ENCODE measurements around the gene SAMMSON.

Gene SAMMSON

GRCh38 chr3:70067860-70068521 is 68.5 kb downstream of the SAMMSON start:
- H3K9me3 ChIP-seq (replicated peaks; ENCODE audit: low read length): no peaks in the 10 kb centered on the region
- no peaks in the 10 kb centered on the region for H3K36me3 ChIP-seq (ENCODE audit: insufficient read depth, low read length)
- no peak overlapping the region for H3K4me3 ChIP-seq (ENCODE audit: low read length)
- no peak overlapping the region for H3K4me2 ChIP-seq (ENCODE audit: low read length)
- peaks cover 58% of the 10 kb centered on the region for H3K27me3 ChIP-seq (ENCODE audit: control insufficient read depth, insufficient read depth, low read length)
- H3K9ac ChIP-seq (ENCODE audit: low read depth, low read length): no peak overlapping the region
- H3K4me1 ChIP-seq (ENCODE audit: control insufficient read depth, insufficient read depth, low read length): no peaks in the 10 kb centered on the region

- Histone ChIP-seq H3K4me1 (ENCODE audit: control insufficient read depth, insufficient read depth, low read length) (no peaks in the 10 kb centered on the region), H3K4me3 (ENCODE audit: low read length) (no peak overlapping the region), H3K36me3 (ENCODE audit: insufficient read depth, low read length) (no peaks in the 10 kb centered on the region), H3K4me2 (ENCODE audit: low read length) (no peak overlapping the region), H3K9ac (ENCODE audit: low read depth, low read length) (no peak overlapping the region), H3K27me3 (ENCODE audit: control insufficient read depth, insufficient read depth, low read length) (peaks cover 54% of the 10 kb centered on the region), H3K9me3 (replicated peaks; ENCODE audit: low read length) (no peaks in the 10 kb centered on the region)
These were observed 70.0 kb downstream of the SAMMSON start for GRCh38 chr3:70069557-70069956.

GRCh38 chr3:70071138-70071537 is 71.6 kb downstream of the SAMMSON start:
- no peak overlapping the region for H3K4me2 ChIP-seq (ENCODE audit: low read length)
- no peaks in the 10 kb centered on the region for H3K4me1 ChIP-seq (ENCODE audit: control insufficient read depth, insufficient read depth, low read length)
- H3K4me3 ChIP-seq (ENCODE audit: low read length): no peak overlapping the region
- no peak overlapping the region for H3K9ac ChIP-seq (ENCODE audit: low read depth, low read length)
- no peaks in the 10 kb centered on the region for H3K9me3 ChIP-seq (replicated peaks; ENCODE audit: low read length)
- H3K27me3 ChIP-seq (ENCODE audit: control insufficient read depth, insufficient read depth, low read length): peaks cover 51% of the 10 kb centered on the region
- H3K36me3 ChIP-seq (ENCODE audit: insufficient read depth, low read length): no peaks in the 10 kb centered on the region

- no peak overlapping the region for H3K9ac ChIP-seq (ENCODE audit: low read depth, low read length)
- no peak overlapping the region for H3K4me2 ChIP-seq (ENCODE audit: low read length)
- no peaks in the 10 kb centered on the region for H3K4me1 ChIP-seq (ENCODE audit: control insufficient read depth, insufficient read depth, low read length)
- peaks cover 50% of the 10 kb centered on the region for H3K27me3 ChIP-seq (ENCODE audit: control insufficient read depth, insufficient read depth, low read length)
- H3K4me3 ChIP-seq (ENCODE audit: low read length): no peak overlapping the region
- no peaks in the 10 kb centered on the region for H3K36me3 ChIP-seq (ENCODE audit: insufficient read depth, low read length)
- no peaks in the 10 kb centered on the region for H3K9me3 ChIP-seq (replicated peaks; ENCODE audit: low read length)
These were observed 72.6 kb downstream of the SAMMSON start for GRCh38 chr3:70072180-70072579.

- no peaks in the 10 kb centered on the region for H3K4me1 ChIP-seq (ENCODE audit: control insufficient read depth, insufficient read depth, low read length)
- peaks cover 45% of the 10 kb centered on the region for H3K27me3 ChIP-seq (ENCODE audit: control insufficient read depth, insufficient read depth, low read length)
- H3K36me3 ChIP-seq (ENCODE audit: insufficient read depth, low read length): no peaks in the 10 kb centered on the region
- H3K4me3 ChIP-seq (ENCODE audit: low read length): no peak overlapping the region
- H3K9me3 ChIP-seq (replicated peaks; ENCODE audit: low read length): no peaks in the 10 kb centered on the region
- H3K9ac ChIP-seq (ENCODE audit: low read depth, low read length): no peak overlapping the region
- no peak overlapping the region for H3K4me2 ChIP-seq (ENCODE audit: low read length)
These were observed 73.2 kb downstream of the SAMMSON start for GRCh38 chr3:70072754-70073153.

- Histone ChIP-seq H3K36me3 (ENCODE audit: insufficient read depth, low read length) (no peaks in the 10 kb centered on the region), H3K9ac (ENCODE audit: low read depth, low read length) (no peak overlapping the region), H3K27me3 (ENCODE audit: control insufficient read depth, insufficient read depth, low read length) (peaks cover 34% of the 10 kb centered on the region), H3K4me2 (ENCODE audit: low read length) (no peak overlapping the region), H3K9me3 (replicated peaks; ENCODE audit: low read length) (no peaks in the 10 kb centered on the region), H3K4me3 (ENCODE audit: low read length) (no peak overlapping the region), H3K4me1 (ENCODE audit: control insufficient read depth, insufficient read depth, low read length) (no peaks in the 10 kb centered on the region)
These were observed 75.6 kb downstream of the SAMMSON start for GRCh38 chr3:70075101-70075500.

- no peak overlapping the region for H3K4me2 ChIP-seq (ENCODE audit: low read length)
- H3K4me3 ChIP-seq (ENCODE audit: low read length): no peak overlapping the region
- H3K27me3 ChIP-seq (ENCODE audit: control insufficient read depth, insufficient read depth, low read length): peaks cover 34% of the 10 kb centered on the region
- H3K9me3 ChIP-seq (replicated peaks; ENCODE audit: low read length): no peaks in the 10 kb centered on the region
- H3K4me1 ChIP-seq (ENCODE audit: control insufficient read depth, insufficient read depth, low read length): no peaks in the 10 kb centered on the region
- H3K36me3 ChIP-seq (ENCODE audit: insufficient read depth, low read length): no peaks in the 10 kb centered on the region
- H3K9ac ChIP-seq (ENCODE audit: low read depth, low read length): no peak overlapping the region
These were observed 76.9 kb downstream of the SAMMSON start for GRCh38 chr3:70076396-70076795.

GRCh38 chr3:70078778-70079177 is 79.2 kb downstream of the SAMMSON start:
- Histone ChIP-seq H3K4me1 (ENCODE audit: control insufficient read depth, insufficient read depth, low read length) (no peaks in the 10 kb centered on the region), H3K27me3 (ENCODE audit: control insufficient read depth, insufficient read depth, low read length) (peaks cover 26% of the 10 kb centered on the region), H3K36me3 (ENCODE audit: insufficient read depth, low read length) (no peaks in the 10 kb centered on the region), H3K9me3 (replicated peaks; ENCODE audit: low read length) (no peaks in the 10 kb centered on the region), H3K4me2 (ENCODE audit: low read length) (no peak overlapping the region), H3K9ac (ENCODE audit: low read depth, low read length) (no peak overlapping the region), H3K4me3 (ENCODE audit: low read length) (no peak overlapping the region)

- peaks cover 24% of the 10 kb centered on the region for H3K27me3 ChIP-seq (ENCODE audit: control insufficient read depth, insufficient read depth, low read length)
- H3K4me1 ChIP-seq (ENCODE audit: control insufficient read depth, insufficient read depth, low read length): no peaks in the 10 kb centered on the region
- no peak overlapping the region for H3K4me3 ChIP-seq (ENCODE audit: low read length)
- no peak overlapping the region for H3K4me2 ChIP-seq (ENCODE audit: low read length)
- H3K36me3 ChIP-seq (ENCODE audit: insufficient read depth, low read length): no peaks in the 10 kb centered on the region
- H3K9ac ChIP-seq (ENCODE audit: low read depth, low read length): no peak overlapping the region
- H3K9me3 ChIP-seq (replicated peaks; ENCODE audit: low read length): no peaks in the 10 kb centered on the region
These were observed 86.1 kb downstream of the SAMMSON start for GRCh38 chr3:70085613-70086012.

GRCh38 chr3:70086336-70086735 is 86.8 kb downstream of the SAMMSON start:
- Histone ChIP-seq H3K4me2 (ENCODE audit: low read length) (no peak overlapping the region), H3K4me1 (ENCODE audit: control insufficient read depth, insufficient read depth, low read length) (no peaks in the 10 kb centered on the region), H3K4me3 (ENCODE audit: low read length) (no peak overlapping the region), H3K36me3 (ENCODE audit: insufficient read depth, low read length) (no peaks in the 10 kb centered on the region), H3K27me3 (ENCODE audit: control insufficient read depth, insufficient read depth, low read length) (peaks cover 28% of the 10 kb centered on the region), H3K9ac (ENCODE audit: low read depth, low read length) (no peak overlapping the region), H3K9me3 (replicated peaks; ENCODE audit: low read length) (no peaks in the 10 kb centered on the region)

- H3K9ac ChIP-seq (ENCODE audit: low read depth, low read length): no peak overlapping the region
- H3K36me3 ChIP-seq (ENCODE audit: insufficient read depth, low read length): no peaks in the 10 kb centered on the region
- no peak overlapping the region for H3K4me2 ChIP-seq (ENCODE audit: low read length)
- no peaks in the 10 kb centered on the region for H3K4me1 ChIP-seq (ENCODE audit: control insufficient read depth, insufficient read depth, low read length)
- H3K27me3 ChIP-seq (ENCODE audit: control insufficient read depth, insufficient read depth, low read length): peaks cover 23% of the 10 kb centered on the region
- H3K4me3 ChIP-seq (ENCODE audit: low read length): no peak overlapping the region
- H3K9me3 ChIP-seq (replicated peaks; ENCODE audit: low read length): no peaks in the 10 kb centered on the region
These were observed 90.9 kb downstream of the SAMMSON start for GRCh38 chr3:70090322-70090913.

- Histone ChIP-seq H3K4me2 (ENCODE audit: low read length) (no peak overlapping the region), H3K9ac (ENCODE audit: low read depth, low read length) (no peak overlapping the region), H3K36me3 (ENCODE audit: insufficient read depth, low read length) (no peaks in the 10 kb centered on the region), H3K4me1 (ENCODE audit: control insufficient read depth, insufficient read depth, low read length) (no peaks in the 10 kb centered on the region), H3K9me3 (replicated peaks; ENCODE audit: low read length) (no peaks in the 10 kb centered on the region), H3K4me3 (ENCODE audit: low read length) (no peak overlapping the region), H3K27me3 (ENCODE audit: control insufficient read depth, insufficient read depth, low read length) (peaks cover 11% of the 10 kb centered on the region)
These were observed 94.7 kb downstream of the SAMMSON start for GRCh38 chr3:70094197-70094596.

Data from skeletal muscle satellite cell (primary cell).